Measurements from ENCODE around the gene ITM2C. TPM values are rescaled to one million over a fixed set of nuclear protein-coding genes. Genes with fewer than 3 reads are reported as not detected.

Gene ITM2C
- total RNA-seq, 5 donors from 2014 or later (not counting 1 experiment from before 2014, with no cell fraction given): 21.9 to 41.2 (median 34.8) TPM

GRCh38 chr2:230885463-230886130, 20.9 kb downstream of the ITM2C start:
- Mint-ChIP-seq H3K4me1 (peaks cover 4 to 20% (median 7%) of the 10 kb centered on the region in 3 donors), H3K4me3 (no peak overlapping the region), H3K27ac (no peak overlapping the region), H3K36me3 (no peaks in the 10 kb centered on the region), H3K9me3 (no peaks in the 10 kb centered on the region), H3K27me3 (peaks cover 0 to 2% of the 10 kb centered on the region in 2 donors)
- H3K36me3 ChIP-seq (ENCODE audit: control insufficient read depth in 2 of 2, extremely low read depth in 1 of 2, insufficient read depth in 1 of 2, low read length in 1 of 2): no peaks in the 10 kb centered on the region
- H3K27me3 ChIP-seq (replicated peaks in 1 of 2; ENCODE audit: control insufficient read depth in 2 of 2, extremely low read depth in 1 of 2, insufficient read depth in 2 of 2, low read length in 1 of 2): peaks cover 0 to 12% of the 10 kb centered on the region in 2 experiments
- H3K9me3 ChIP-seq: no peaks in the 10 kb centered on the region
- peaks cover 0 to 6% of the 10 kb centered on the region in 2 experiments for H3K4me1 ChIP-seq (ENCODE audit: control insufficient read depth in 1 of 2, extremely low read depth in 1 of 2, insufficient read depth in 2 of 2, low read length in 2 of 2)
- no peak overlapping the region for H3K27ac ChIP-seq (ENCODE audit: low read length)
- POLR2A ChIA-PET: no interaction called here
- CTCF ChIA-PET: interaction anchor here in 1 of 2 donors (0.7 kb wide), 1 partner anchor 11 kb away, joined by 3 read pairs; no protein-coding TSS in a partner anchor
- DNase-seq (no peak), ATAC-seq (replicated peaks in 1 of 4) (no peak)
- WGBS (ENCODE audit: insufficient coverage): 61% methylated on average over 8 of the region's 11 CpGs
- no peak overlapping the region for H3K4me3 ChIP-seq (ENCODE audit: control insufficient read depth in 1 of 2, extremely low read depth in 1 of 2, low read length in 1 of 2)

- no peaks in the 10 kb centered on the region for H3K36me3 Mint-ChIP-seq
- peaks cover 0 to 2% of the 10 kb centered on the region in 2 donors for H3K27me3 Mint-ChIP-seq
- ChIA-PET POLR2A (no interaction called here), CTCF (interaction anchor here in 1 of 2 donors (0.7 kb wide), 1 partner anchor 10 kb away, joined by 3 read pairs; no protein-coding TSS in a partner anchor)
- no peak overlapping the region for H3K4me3 Mint-ChIP-seq
- no peaks in the 10 kb centered on the region for H3K9me3 Mint-ChIP-seq
- H3K27me3 ChIP-seq (replicated peaks in 1 of 2; ENCODE audit: control insufficient read depth in 2 of 2, extremely low read depth in 1 of 2, insufficient read depth in 2 of 2, low read length in 1 of 2): peaks cover 0 to 17% of the 10 kb centered on the region in 2 experiments
- H3K27ac Mint-ChIP-seq: no peak overlapping the region
- no peaks in the 10 kb centered on the region for H3K9me3 ChIP-seq
- ATAC-seq (replicated peaks in 1 of 4) (no peak), DNase-seq (no peak)
- H3K36me3 ChIP-seq (ENCODE audit: control insufficient read depth in 2 of 2, extremely low read depth in 1 of 2, insufficient read depth in 1 of 2, low read length in 1 of 2): no peaks in the 10 kb centered on the region
- peaks cover 0 to 8% of the 10 kb centered on the region in 2 experiments for H3K4me1 ChIP-seq (ENCODE audit: control insufficient read depth in 1 of 2, extremely low read depth in 1 of 2, insufficient read depth in 2 of 2, low read length in 2 of 2)
- 81% methylated on average over 4 of the region's 5 CpGs for whole genome bisulfite sequencing (ENCODE audit: insufficient coverage)
- H3K4me3 ChIP-seq (ENCODE audit: control insufficient read depth in 1 of 2, extremely low read depth in 1 of 2, low read length in 1 of 2): no peak overlapping the region
- H3K4me1 Mint-ChIP-seq: peaks cover 4 to 20% (median 7%) of the 10 kb centered on the region in 3 donors
- H3K27ac ChIP-seq (ENCODE audit: low read length): no peak overlapping the region
These were observed 21.5 kb downstream of the ITM2C start for GRCh38 chr2:230886206-230886605.

GRCh38 chr2:230886671-230887071, 21.9 kb downstream of the ITM2C start:
- Mint-ChIP-seq H3K9me3 (no peaks in the 10 kb centered on the region), H3K4me1 (peaks cover 4 to 24% (median 10%) of the 10 kb centered on the region in 3 donors), H3K36me3 (no peaks in the 10 kb centered on the region), H3K27ac (no peak overlapping the region), H3K4me3 (no peak overlapping the region), H3K27me3 (peaks cover 0 to 2% of the 10 kb centered on the region in 2 donors)
- no peaks in the 10 kb centered on the region for H3K9me3 ChIP-seq
- ATAC-seq (replicated peaks in 1 of 4) (no peak), DNase-seq (no peak)
- H3K27ac ChIP-seq (ENCODE audit: low read length): no peak overlapping the region
- ChIA-PET CTCF (no interaction called here), POLR2A (no interaction called here)
- peaks cover 0 to 12% of the 10 kb centered on the region in 2 experiments for H3K4me1 ChIP-seq (ENCODE audit: control insufficient read depth in 1 of 2, extremely low read depth in 1 of 2, insufficient read depth in 2 of 2, low read length in 2 of 2)
- no peaks in the 10 kb centered on the region for H3K36me3 ChIP-seq (ENCODE audit: control insufficient read depth in 2 of 2, extremely low read depth in 1 of 2, insufficient read depth in 1 of 2, low read length in 1 of 2)
- peaks cover 0 to 22% of the 10 kb centered on the region in 2 experiments for H3K27me3 ChIP-seq (replicated peaks in 1 of 2; ENCODE audit: control insufficient read depth in 2 of 2, extremely low read depth in 1 of 2, insufficient read depth in 2 of 2, low read length in 1 of 2)
- H3K4me3 ChIP-seq (ENCODE audit: control insufficient read depth in 1 of 2, extremely low read depth in 1 of 2, low read length in 1 of 2): no peak overlapping the region
- 97% methylated on average over 10 of the region's 14 CpGs for WGBS (ENCODE audit: insufficient coverage)

- Histone ChIP-seq H3K36me3 (ENCODE audit: control insufficient read depth in 2 of 2, extremely low read depth in 1 of 2, insufficient read depth in 1 of 2, low read length in 1 of 2) (no peaks in the 10 kb centered on the region), H3K27me3 (replicated peaks in 1 of 2; ENCODE audit: control insufficient read depth in 2 of 2, extremely low read depth in 1 of 2, insufficient read depth in 2 of 2, low read length in 1 of 2) (peaks cover 0 to 25% of the 10 kb centered on the region in 2 experiments), H3K4me1 (ENCODE audit: control insufficient read depth in 1 of 2, extremely low read depth in 1 of 2, insufficient read depth in 2 of 2, low read length in 2 of 2) (peaks cover 0 to 13% of the 10 kb centered on the region in 2 experiments), H3K27ac (ENCODE audit: low read length) (no peak overlapping the region), H3K4me3 (ENCODE audit: control insufficient read depth in 1 of 2, extremely low read depth in 1 of 2, low read length in 1 of 2) (no peak overlapping the region), H3K9me3 (no peaks in the 10 kb centered on the region)
- DNase-seq (no peak), ATAC-seq (replicated peaks in 1 of 4) (no peak)
- Mint-ChIP-seq H3K27ac (no peak overlapping the region), H3K4me3 (no peak overlapping the region), H3K27me3 (peaks cover 0 to 5% of the 10 kb centered on the region in 2 donors), H3K4me1 (peaks cover 4 to 24% (median 10%) of the 10 kb centered on the region in 3 donors), H3K36me3 (no peaks in the 10 kb centered on the region), H3K9me3 (no peaks in the 10 kb centered on the region)
- ChIA-PET CTCF (no interaction called here), POLR2A (no interaction called here)
- WGBS (ENCODE audit: insufficient coverage): 94% methylated on average over 2 of the region's 7 CpGs
These were observed 22.6 kb downstream of the ITM2C start for GRCh38 chr2:230887342-230887741.

GRCh38 chr2:230888824-230889400, 24.2 kb downstream of the ITM2C start:
- no peak overlapping the region for H3K27ac Mint-ChIP-seq
- H3K4me1 Mint-ChIP-seq: peaks cover 4 to 17% (median 6%) of the 10 kb centered on the region in 3 donors
- Histone ChIP-seq H3K9me3 (no peaks in the 10 kb centered on the region), H3K27ac (ENCODE audit: low read length) (no peak overlapping the region), H3K4me3 (ENCODE audit: control insufficient read depth in 1 of 2, extremely low read depth in 1 of 2, low read length in 1 of 2) (no peak overlapping the region), H3K27me3 (replicated peaks in 1 of 2; ENCODE audit: control insufficient read depth in 2 of 2, extremely low read depth in 1 of 2, insufficient read depth in 2 of 2, low read length in 1 of 2) (peaks cover 0 to 39% of the 10 kb centered on the region in 2 experiments), H3K36me3 (ENCODE audit: control insufficient read depth in 2 of 2, extremely low read depth in 1 of 2, insufficient read depth in 1 of 2, low read length in 1 of 2) (no peaks in the 10 kb centered on the region), H3K4me1 (ENCODE audit: control insufficient read depth in 1 of 2, extremely low read depth in 1 of 2, insufficient read depth in 2 of 2, low read length in 2 of 2) (peaks cover 0 to 23% of the 10 kb centered on the region in 2 experiments)
- H3K9me3 Mint-ChIP-seq: no peaks in the 10 kb centered on the region
- WGBS (ENCODE audit: insufficient coverage): 75% methylated on average over 4 of the region's 14 CpGs
- no peak for DNase-seq
- CTCF ChIA-PET: interaction anchor here in 1 of 2 donors (0.6 kb wide), 1 partner anchor 42 kb away, joined by 3 read pairs; no protein-coding TSS in a partner anchor
- peaks cover 3 to 13% of the 10 kb centered on the region in 2 donors for H3K27me3 Mint-ChIP-seq
- H3K36me3 Mint-ChIP-seq: no peaks in the 10 kb centered on the region
- POLR2A ChIA-PET: no interaction called here
- no peak overlapping the region for H3K4me3 Mint-ChIP-seq
- no peak for ATAC-seq (replicated peaks in 1 of 4)

GRCh38 chr2:230889911-230890601, 25.3 kb downstream of the ITM2C start:
- Histone ChIP-seq H3K4me3 (ENCODE audit: control insufficient read depth in 1 of 2, extremely low read depth in 1 of 2, low read length in 1 of 2) (no peak overlapping the region), H3K27ac (ENCODE audit: low read length) (no peak overlapping the region), H3K4me1 (ENCODE audit: control insufficient read depth in 1 of 2, extremely low read depth in 1 of 2, insufficient read depth in 2 of 2, low read length in 2 of 2) (peaks cover 3 to 34% of the 10 kb centered on the region in 2 experiments), H3K9me3 (no peaks in the 10 kb centered on the region), H3K36me3 (ENCODE audit: control insufficient read depth in 2 of 2, extremely low read depth in 1 of 2, insufficient read depth in 1 of 2, low read length in 1 of 2) (no peaks in the 10 kb centered on the region), H3K27me3 (replicated peaks in 1 of 2; ENCODE audit: control insufficient read depth in 2 of 2, extremely low read depth in 1 of 2, insufficient read depth in 2 of 2, low read length in 1 of 2) (peaks cover 0 to 48% of the 10 kb centered on the region in 2 experiments)
- ATAC-seq (replicated peaks in 1 of 4): no peak
- H3K36me3 Mint-ChIP-seq: no peaks in the 10 kb centered on the region
- H3K4me3 Mint-ChIP-seq: no peak overlapping the region
- no peak for DNase-seq
- peaks cover 3 to 16% of the 10 kb centered on the region in 2 donors for H3K27me3 Mint-ChIP-seq
- WGBS (ENCODE audit: insufficient coverage): 83% methylated on average over 19 of the region's 22 CpGs
- H3K4me1 Mint-ChIP-seq: peaks cover 13 to 25% (median 16%) of the 10 kb centered on the region in 3 donors
- ChIA-PET CTCF (no interaction called here), POLR2A (no interaction called here)
- peak overlapping the region in 1 of 2 donors; percentile 50 for H3K27ac Mint-ChIP-seq
- H3K9me3 Mint-ChIP-seq: no peaks in the 10 kb centered on the region
